ENCODE data around the gene NDFIP2.
"Not testable (repeated sequence)": the region's sequence is repeated elsewhere in the genome, so short reads cannot be mapped to it uniquely, and the experiment has no call there.

Gene NDFIP2

DNA sequence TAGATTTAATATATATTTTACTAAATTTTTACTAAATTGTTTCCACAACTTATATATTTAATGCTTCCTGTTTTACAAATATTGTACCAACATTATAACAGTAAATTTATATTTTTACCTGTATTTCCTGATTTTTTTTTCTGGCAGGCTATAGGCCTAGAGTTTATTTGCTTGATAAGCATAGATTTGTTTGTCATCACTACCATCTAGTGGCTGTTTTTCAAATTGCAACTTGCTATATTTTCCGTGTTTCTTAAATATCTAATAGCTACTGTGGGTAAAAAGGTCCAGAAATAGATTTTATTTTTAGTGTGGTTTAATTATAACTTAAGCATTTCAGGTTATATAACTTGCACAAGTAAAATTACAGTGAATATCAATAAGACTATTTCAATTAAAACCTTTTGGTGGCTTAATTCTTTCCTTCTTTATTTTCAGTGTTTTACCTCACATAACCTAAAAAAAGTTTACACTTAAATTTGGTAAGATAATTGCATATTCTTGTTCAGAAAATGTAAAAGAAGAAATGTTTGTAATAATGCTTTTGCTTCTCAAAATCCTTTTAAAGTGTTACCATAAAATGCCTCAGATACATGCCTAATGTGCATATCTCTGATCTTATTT is 60.6 kb downstream of the NDFIP2 start:
- DNase-seq = no peak

DNA sequence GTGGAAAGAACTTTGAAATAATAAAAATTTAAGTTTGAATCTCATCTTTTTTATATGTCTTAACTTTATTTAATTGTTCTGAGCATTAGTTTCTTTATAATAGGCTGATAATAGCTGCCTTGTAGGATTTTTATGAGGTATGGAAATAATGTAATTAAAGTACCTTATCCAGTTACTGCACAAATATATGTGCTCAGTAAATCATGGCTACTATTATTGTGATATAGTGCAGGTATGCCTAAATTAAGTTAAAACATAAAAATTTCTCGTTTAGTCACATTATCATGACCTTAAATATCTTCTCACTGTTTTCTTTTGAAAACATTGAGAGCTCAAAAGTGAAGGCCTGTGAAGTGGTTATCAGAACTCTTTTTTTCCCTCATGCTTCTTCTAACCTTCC is 62.9 kb downstream of the NDFIP2 start:
- no peak for DNase-seq

- no peak for DNase-seq
These were observed 66.5 kb downstream of the NDFIP2 start for GRCh38 chr13:79547211-79548195.

GRCh38 chr13:79548902-79549301 is 67.9 kb downstream of the NDFIP2 start:
- no peak for DNase-seq

DNA sequence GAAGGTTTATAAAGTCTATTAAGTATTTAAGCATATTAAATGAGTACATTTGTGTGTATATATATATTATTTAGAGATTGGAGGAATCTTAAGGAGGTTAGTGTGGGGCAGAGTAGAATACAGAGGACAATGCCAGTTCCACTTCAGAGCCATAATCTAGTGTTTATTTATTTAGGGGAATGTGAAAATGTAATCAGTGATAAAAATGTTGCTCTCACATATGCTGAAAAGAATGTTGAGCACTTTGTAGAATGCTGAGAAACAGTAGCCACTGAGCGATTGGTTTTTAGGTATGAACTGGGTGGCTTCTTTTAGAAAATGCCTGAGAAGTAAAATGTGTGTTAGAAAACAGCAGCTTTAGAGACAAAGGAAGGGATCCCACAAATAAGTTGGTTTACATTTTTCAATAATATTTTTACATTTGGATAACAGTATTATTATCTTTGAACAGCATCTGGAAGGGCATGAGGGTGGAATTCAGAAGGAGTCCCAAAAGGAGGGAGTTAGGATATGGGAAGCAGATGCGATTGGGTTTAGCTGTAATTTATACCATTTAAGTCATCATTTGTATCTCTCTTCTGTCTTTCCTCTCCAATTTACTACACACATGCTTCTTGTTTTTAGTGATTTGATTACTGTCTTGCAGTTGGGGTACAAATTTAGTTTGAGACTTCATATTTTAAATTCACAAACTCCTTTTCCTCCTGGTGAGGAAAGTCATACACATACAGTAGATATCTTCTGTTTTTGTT is 68.6 kb downstream of the NDFIP2 start:
- no peak for DNase-seq

GRCh38 chr13:79557666-79558065 is 76.7 kb downstream of the NDFIP2 start:
- no peak for DNase-seq

DNA sequence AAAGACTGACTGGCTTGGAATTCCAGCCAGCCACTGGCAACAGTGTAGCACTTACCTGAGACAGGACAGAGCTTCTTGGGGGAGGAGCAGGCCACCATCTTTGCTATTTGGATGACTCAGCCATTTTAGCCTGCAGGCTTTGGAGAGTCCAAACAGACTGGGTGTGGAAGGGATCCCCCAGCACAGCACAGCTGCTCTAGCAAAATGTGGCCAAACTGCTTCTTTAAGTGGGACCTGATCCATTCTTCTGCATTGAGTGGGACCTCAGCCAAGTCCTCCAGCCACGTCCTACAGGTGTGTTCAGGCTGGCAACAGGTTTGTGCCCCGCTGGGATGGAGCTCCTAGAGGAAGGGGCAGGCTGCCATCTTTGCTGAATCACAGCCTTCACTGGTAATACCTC is 80.0 kb downstream of the NDFIP2 start:
- DNase-seq = no peak

DNA sequence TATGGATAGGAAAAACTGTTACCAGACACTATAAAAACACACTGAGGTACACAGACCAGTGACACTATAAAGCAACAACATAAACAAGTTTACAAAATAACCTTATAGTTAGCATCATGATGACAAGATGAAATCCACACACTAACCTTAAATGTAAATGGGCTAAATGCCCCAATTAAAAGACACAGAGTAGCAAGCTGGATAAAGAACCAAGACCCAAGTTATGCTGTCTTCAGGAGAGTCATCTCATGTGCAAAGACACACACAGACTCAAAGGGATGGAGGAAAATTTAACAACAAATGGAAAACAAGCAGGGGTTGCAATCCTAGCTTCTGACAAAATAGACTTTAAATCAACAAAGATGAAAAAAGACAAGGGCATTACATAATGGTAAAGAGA is 81.6 kb downstream of the NDFIP2 start:
- no peak for DNase-seq

DNA sequence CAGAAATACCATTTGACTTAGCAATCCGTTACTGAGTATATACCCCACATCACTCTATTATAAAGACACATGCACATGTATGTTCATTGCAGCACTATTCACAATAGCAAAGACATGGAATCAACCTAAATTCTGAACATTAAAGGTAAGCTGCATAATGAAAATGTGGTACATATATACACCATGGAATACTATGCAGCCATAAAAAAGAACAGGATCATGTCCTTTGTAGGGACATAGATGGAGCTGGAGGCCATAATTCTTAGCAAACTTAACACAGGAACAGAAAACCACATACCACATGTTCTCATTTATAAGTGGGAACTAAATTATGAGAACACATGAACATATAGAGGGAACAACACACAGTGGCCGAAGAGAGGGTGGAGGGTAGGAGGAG is 85.2 kb downstream of the NDFIP2 start:
- no peak for DNase-seq

DNA sequence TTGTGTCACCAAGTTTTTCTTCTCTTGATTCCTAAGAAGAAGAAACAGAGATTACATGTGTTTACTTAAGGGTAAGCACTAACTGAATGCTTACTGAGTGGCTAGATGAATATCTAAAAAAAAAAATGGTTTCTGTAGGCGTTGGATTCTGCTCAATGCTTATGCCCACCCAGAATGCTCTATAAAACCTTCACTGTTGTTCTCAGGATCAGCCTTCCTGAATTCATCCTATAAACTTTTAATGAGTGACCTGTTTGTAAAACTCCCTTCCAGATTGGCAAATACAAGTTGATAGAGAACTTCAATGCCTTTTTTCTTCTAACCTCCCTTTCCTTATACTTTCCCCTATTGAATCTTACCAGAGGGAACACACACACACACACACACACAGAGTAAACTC is 90.2 kb downstream of the NDFIP2 start:
- no peak for DNase-seq

- not testable (repeated sequence) for DNase-seq
These were observed 92.9 kb downstream of the NDFIP2 start for GRCh38 chr13:79573892-79574291.

- DNase-seq = no peak
These were observed 100.9 kb downstream of the NDFIP2 start for GRCh38 chr13:79581870-79582315.

DNA sequence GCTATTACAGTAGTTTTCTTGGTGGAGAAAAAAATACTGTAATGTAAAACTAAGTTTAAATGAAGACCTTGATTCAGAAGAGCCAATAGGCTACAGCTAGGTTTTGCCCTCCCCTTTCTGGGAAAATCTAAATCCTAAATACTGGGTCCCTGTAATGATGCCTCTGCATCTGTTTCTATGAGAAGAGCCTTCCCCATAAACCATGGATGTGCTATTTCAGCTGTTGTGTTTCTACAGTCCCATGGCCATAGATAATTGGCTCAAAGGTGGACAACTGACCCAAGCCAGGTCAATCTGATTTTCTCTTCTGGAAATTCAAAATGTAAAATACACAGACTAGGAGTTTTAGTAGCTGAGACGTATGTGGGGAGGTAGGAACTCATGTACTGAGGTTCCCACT is 101.9 kb downstream of the NDFIP2 start:
- DNase-seq = no peak

DNA sequence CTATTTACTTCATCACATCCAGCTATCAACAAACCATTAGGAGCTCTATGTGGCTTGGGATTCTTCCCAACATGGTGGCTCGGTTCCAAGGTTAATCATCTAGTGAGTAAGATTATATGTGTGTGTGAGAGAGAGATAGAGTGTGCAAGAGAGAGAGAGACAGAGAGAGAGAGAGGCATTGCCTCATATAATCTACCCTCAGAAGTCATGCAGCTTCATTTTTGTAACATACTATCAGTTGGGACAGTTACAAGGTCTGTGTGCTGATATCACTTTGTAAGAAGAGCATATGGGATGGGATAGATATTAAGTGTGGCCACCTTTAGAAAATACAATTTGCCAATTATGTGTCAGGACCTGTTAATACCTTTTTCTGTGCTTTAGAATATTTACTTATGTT is 104.1 kb downstream of the NDFIP2 start:
- no peak for DNase-seq

DNA sequence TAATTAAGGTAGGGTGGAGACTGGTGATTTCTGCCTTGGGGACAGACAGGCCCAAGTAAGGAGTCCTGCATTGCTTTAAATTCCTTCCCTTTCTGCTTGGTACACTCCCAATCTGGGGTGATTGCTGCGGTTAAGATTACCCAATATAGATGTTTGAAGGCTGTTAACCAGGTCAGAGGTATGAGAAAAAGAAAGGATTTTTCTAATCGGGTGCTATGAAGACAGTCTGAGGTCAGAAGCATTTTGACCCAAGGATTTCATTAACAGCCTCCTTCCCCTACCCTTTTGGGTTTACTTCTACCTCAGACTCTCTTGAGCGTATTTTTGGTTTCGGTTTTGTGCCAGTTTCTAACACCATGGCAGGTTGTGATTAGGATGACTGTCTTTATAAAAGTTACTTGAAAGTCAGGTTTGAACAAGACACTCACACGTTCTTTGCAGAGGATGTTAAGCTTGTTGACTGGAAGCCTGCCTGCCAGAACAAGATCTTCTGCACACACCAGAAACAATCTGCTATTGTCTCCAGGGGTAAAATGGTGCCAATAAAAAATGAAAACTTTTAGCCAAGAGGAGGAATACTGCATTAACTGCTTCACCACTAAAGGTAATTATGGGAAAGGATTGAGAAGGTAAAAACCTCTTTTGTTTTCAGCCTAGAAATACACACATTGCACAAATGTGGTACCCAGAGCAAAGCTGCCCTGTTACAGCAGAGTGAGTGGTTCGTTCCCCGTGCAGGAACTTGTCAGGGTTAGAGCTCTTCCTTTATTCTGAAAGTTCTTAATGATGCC is 108.8 kb downstream of the NDFIP2 start:
- DNase-seq = no peak

- DNase-seq = no peak
These were observed 109.4 kb downstream of the NDFIP2 start for GRCh38 chr13:79590394-79590676.

DNA sequence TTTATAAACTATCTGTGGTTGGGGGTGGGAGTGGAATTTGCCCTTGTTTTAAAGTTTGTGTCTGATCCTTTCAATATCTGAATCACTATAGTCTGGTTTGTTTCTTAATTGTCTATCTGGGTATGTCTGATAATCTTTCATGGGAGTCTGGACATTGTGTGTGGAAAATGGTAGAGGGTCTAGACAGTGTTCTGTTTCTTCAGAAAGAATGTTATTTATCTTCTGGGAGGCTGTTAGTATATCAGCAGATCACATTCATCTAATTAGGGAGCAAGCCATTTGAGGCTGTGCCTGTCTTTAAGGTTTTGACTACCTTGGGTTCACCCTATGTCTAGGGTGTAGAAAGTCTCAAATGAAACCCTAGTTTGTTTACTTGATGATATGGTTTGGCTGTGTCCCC is 110.5 kb downstream of the NDFIP2 start:
- DNase-seq = no peak

GRCh38 chr13:79593121-79593520 is 112.2 kb downstream of the NDFIP2 start:
- no peak for DNase-seq

- DNase-seq = no peak
These were observed 112.8 kb downstream of the NDFIP2 start for GRCh38 chr13:79593641-79594275.

DNA sequence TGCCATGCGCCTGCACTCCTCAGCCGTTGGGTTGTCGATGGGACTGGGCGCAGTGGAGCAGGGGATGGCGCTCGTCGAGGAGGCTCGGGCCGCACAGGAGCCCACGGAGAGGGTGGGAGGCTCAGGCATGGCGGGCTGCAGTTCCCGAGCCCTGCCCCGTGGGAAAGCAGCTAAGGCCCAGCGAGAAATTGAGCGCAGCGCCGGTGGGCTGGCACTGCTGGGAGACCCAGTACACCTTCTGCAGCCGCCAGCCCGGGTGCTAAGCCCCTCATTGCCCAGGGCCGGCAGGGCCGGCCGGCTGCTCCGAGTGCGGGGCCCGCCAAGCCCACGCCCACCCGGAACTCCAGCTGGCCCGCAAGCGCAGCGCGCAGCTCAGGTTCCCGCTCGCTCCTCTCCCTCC is 119.2 kb downstream of the NDFIP2 start:
- DNase-seq = not testable (repeated sequence)

DNA sequence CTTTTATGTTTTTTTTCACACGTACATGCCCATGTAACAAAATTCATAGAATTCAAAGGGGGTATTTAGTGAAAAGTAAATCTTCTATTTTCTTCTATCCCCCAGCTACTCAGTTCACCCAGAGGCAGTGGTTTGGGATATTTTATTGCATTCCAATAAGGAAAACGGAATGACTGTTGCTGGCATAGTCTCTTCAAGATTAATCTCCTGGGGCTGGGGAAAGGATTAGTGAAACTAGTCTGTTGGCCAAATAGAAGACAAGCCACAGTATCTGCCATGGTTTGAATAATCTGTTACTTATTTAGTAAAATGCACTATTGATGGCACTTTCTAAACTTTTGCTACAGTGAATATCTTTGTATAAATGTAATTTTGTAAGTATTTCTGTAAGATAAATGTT is 122.0 kb downstream of the NDFIP2 start:
- no peak for DNase-seq

- DNase-seq = no peak
These were observed 123.8 kb downstream of the NDFIP2 start for GRCh38 chr13:79604752-79605151.

Measured in 8988T (cell line).